Measurements from ENCODE around the gene MRPL33.

The MRPL33 gene

GRCh38 chr2:27810455-27810854 is 38.9 kb downstream of the MRPL33 start:
- no peak for FAIRE-seq

- no peak for FAIRE-seq
Observed at GRCh38 chr2:27811768-27812167, 40.2 kb downstream of the MRPL33 start.

GRCh38 chr2:27814758-27815157 is 43.2 kb downstream of the MRPL33 start:
- no peak for FAIRE-seq

- FAIRE-seq: no peak
Observed at GRCh38 chr2:27815860-27816438, 44.4 kb downstream of the MRPL33 start.

GRCh38 chr2:27822049-27822448 is 50.5 kb downstream of the MRPL33 start:
- no peak for FAIRE-seq

- FAIRE-seq: no peak
Observed at GRCh38 chr2:27823135-27823534, 51.6 kb downstream of the MRPL33 start.

- no peak for FAIRE-seq
Observed at GRCh38 chr2:27823569-27823968, 52.0 kb downstream of the MRPL33 start.

- FAIRE-seq: no peak
Observed at GRCh38 chr2:27824401-27824800, 52.9 kb downstream of the MRPL33 start.

- no peak for FAIRE-seq
Observed at GRCh38 chr2:27828305-27828704, 56.8 kb downstream of the MRPL33 start.
